Hepatocyte (in vitro differentiated cells): ENCODE data around the gene SKA2. TPM values are rescaled to one million over a fixed set of nuclear protein-coding genes. Genes with fewer than 3 reads are reported as not detected.

Experiments
- DNase-seq: peaks from one replicate; pipeline ENCODE4 v3.0.0-alpha.2; 2016; ENCODE audit warnings: low spot score
- H2AFZ ChIP-seq: fragments of 200-600 bp; sonication (generic); 2 replicates; pipeline ENCODE4 v1.6.0; 2016; ENCODE audit warnings: antibody characterized with exemption, mild to moderate bottlenecking
- H3K27ac ChIP-seq: fragments of 200-600 bp; sonication (generic); 2 replicates; pipeline ENCODE4 v1.5.1; 2016; ENCODE audit warnings: mild to moderate bottlenecking
- H3K27me3 ChIP-seq: fragments of 200-600 bp; sonication (generic); 2 replicates; pipeline ENCODE4 v1.6.1; 2016
- H3K36me3 ChIP-seq: fragments of 200-600 bp; sonication (generic); replicated peaks from 2 replicates; pipeline ENCODE4 v1.5.1; 2016; ENCODE audit warnings: low read depth; ENCODE audit not compliant: insufficient read depth
- H3K4me1 ChIP-seq: fragments of 200-600 bp; sonication (generic); 2 replicates; pipeline ENCODE4 v1.5.1; 2016; ENCODE audit warnings: mild to moderate bottlenecking, moderate library complexity; ENCODE audit not compliant: insufficient read depth
- H3K4me2 ChIP-seq: fragments of 200-600 bp; sonication (generic); 2 replicates; pipeline ENCODE4 v1.6.0; 2016
- H3K4me3 ChIP-seq: fragments of 200-600 bp; sonication (generic); 2 replicates; pipeline ENCODE4 v1.5.1; 2016; ENCODE audit warnings: mild to moderate bottlenecking
- H3K79me2 ChIP-seq: fragments of 200-600 bp; sonication (generic); 2 replicates; pipeline ENCODE4 v1.6.0; 2017; ENCODE audit warnings: mild to moderate bottlenecking
- H3K9me2 ChIP-seq: fragments of 200-600 bp; sonication (generic); replicated peaks from 2 replicates; pipeline ENCODE4 v1.6.0; 2017; ENCODE audit warnings: mild to moderate bottlenecking; ENCODE audit not compliant: insufficient read depth
- H3K9me3 ChIP-seq: fragments of 200-600 bp; sonication (generic); 2 replicates; pipeline ENCODE4 v1.5.1; 2016; ENCODE audit warnings: low read depth, mild to moderate bottlenecking
- H4K20me1 ChIP-seq: fragments of 200-600 bp; sonication (generic); 2 replicates; pipeline ENCODE4 v1.6.0; 2016; ENCODE audit warnings: mild to moderate bottlenecking; ENCODE audit not compliant: insufficient read depth, poor library complexity, severe bottlenecking
- CTCF ChIP-seq: fragments of 200-600 bp; sonication (generic); IDR thresholded peaks from 2 replicates; pipeline ENCODE4 v1.5.1; 2016; ENCODE audit warnings: antibody characterized with exemption, mild to moderate bottlenecking; ENCODE audit not compliant: poor library complexity
- EZH2 ChIP-seq: fragments of 200-600 bp; sonication (generic); IDR thresholded peaks from 2 replicates; pipeline ENCODE4 v1.6.1; 2016; ENCODE audit warnings: antibody characterized with exemption, mild to moderate bottlenecking, borderline replicate concordance
- EZH2phosphoT487 ChIP-seq: fragments of 200-600 bp; sonication (generic); IDR thresholded peaks from one replicate; pipeline ENCODE4 v1.6.1; 2018; ENCODE audit warnings: antibody characterized with exemption, mild to moderate bottlenecking, low read depth, moderate library complexity; ENCODE audit not compliant: unreplicated experiment, severe bottlenecking
- WGBS: methylation state at CpG from one replicate; pipeline ENCODE4 v1.1.6; 2016; ENCODE audit warnings: low lambda C conversion rate; ENCODE audit errors: missing lambda C conversion rate; 5-methylcytosine and 5-hydroxymethylcytosine counted together
- polyA plus RNA-seq: library from polyadenylated mRNA; unstranded; fragments of >200 nt; fragmentation: Nextera tagmentation; extraction: Ambion mirVana; gene quantifications from 2 replicates; pipeline ENCODE4 v1.2.1, GENCODE V29; 2016
- total RNA-seq: library from RNA; depleted of rRNA; stranded (reverse); fragments of >200 nt; gene quantifications from 2 replicates; pipeline ENCODE4 v1.2.3, GENCODE V29; 2014

SKA2 gene
- total and polyA plus RNA-seq, 2 experiments from 2014 or later, result 27.0 to 52.8 TPM

GRCh38 chr17:59105852-59106462 is 49.0 kb downstream of the SKA2 start:
- H3K27ac ChIP-seq, result peak overlapping the region; percentile 79
- no peaks in the 10 kb centered on the region for H3K36me3 ChIP-seq
- peak overlapping the region; percentile 79 for H3K4me2 ChIP-seq
- H3K4me3 ChIP-seq, result peak overlapping the region; percentile 59
- H3K4me1 ChIP-seq, result no peaks in the 10 kb centered on the region
- H3K9me2 ChIP-seq, result no peaks in the 10 kb centered on the region
- H3K79me2 ChIP-seq, result peaks cover 36% of the 10 kb centered on the region
- WGBS, result 0% methylated on average over 17 of the region's 18 CpGs
- TF ChIP-seq EZH2phosphoT487 (no peak), CTCF (no peak), EZH2 (no peak)
- no peaks in the 10 kb centered on the region for H3K9me3 ChIP-seq
- H2AFZ ChIP-seq, result peak overlapping the region; percentile 74
- no peaks in the 10 kb centered on the region for H4K20me1 ChIP-seq
- DNase-seq, result peak; percentile 54
- no peaks in the 10 kb centered on the region for H3K27me3 ChIP-seq

GRCh38 chr17:59101178-59101577 is 53.8 kb downstream of the SKA2 start:
- Histone ChIP-seq H3K4me2 (no peak overlapping the region), H3K9me2 (no peaks in the 10 kb centered on the region), H3K27ac (no peak overlapping the region), H3K27me3 (no peaks in the 10 kb centered on the region), H4K20me1 (no peaks in the 10 kb centered on the region), H3K79me2 (peaks cover 68% of the 10 kb centered on the region), H3K4me3 (no peak overlapping the region), H3K36me3 (no peaks in the 10 kb centered on the region), H3K4me1 (no peaks in the 10 kb centered on the region), H3K9me3 (no peaks in the 10 kb centered on the region), H2AFZ (no peak overlapping the region)
- WGBS, result 91% methylated on average over 1 of the region's 1 CpG
- no peak for DNase-seq
- TF ChIP-seq EZH2phosphoT487, result no peak
- TF ChIP-seq CTCF, result no peak
- TF ChIP-seq EZH2, result no peak

GRCh38 chr17:59097876-59098275 is 57.1 kb downstream of the SKA2 start:
- Histone ChIP-seq H3K9me2 (no peaks in the 10 kb centered on the region), H4K20me1 (no peaks in the 10 kb centered on the region), H3K4me2 (no peak overlapping the region), H3K9me3 (no peaks in the 10 kb centered on the region), H3K36me3 (no peaks in the 10 kb centered on the region), H3K79me2 (peaks cover 49% of the 10 kb centered on the region), H3K4me1 (no peaks in the 10 kb centered on the region), H2AFZ (no peak overlapping the region), H3K4me3 (no peak overlapping the region), H3K27ac (no peak overlapping the region), H3K27me3 (no peaks in the 10 kb centered on the region)
- TF ChIP-seq EZH2, result no peak
- no peak for TF ChIP-seq CTCF
- DNase-seq, result no peak
